Lung (tissue), 12 donors: ENCODE measurements around the gene ANXA3. TPM values are rescaled to one million over a fixed set of nuclear protein-coding genes. Genes with fewer than 3 reads are reported as not detected.

Experiments
- ATAC-seq: fragments of 200-7000 bp; cut with Tn5 transposase; one replicate; pipeline ENCODE4 v1.9.1; 2020; ENCODE audit warnings: moderate number of reproducible peaks; ENCODE audit not compliant: insufficient read depth, low FRiP score
- DNase-seq, 3 donors: peaks; one replicate each; pipeline ENCODE4 v3.0.0-alpha.2; 2013 to 2017
- H3K27ac ChIP-seq, 2 donors: one replicate each; pipeline ENCODE4 v1.5.1; 2013; ENCODE audit warnings: mild to moderate bottlenecking in 2 of 2, moderate library complexity in 2 of 2, control low read depth in 1 of 2, inconsistent platforms in 1 of 2, low read depth in 1 of 2, low read length in 1 of 2
- H3K27me3 ChIP-seq, 3 donors: one replicate each; pipeline ENCODE4 v1.5.1; 2013; ENCODE audit warnings: low read length in 2 of 3; ENCODE audit not compliant: control insufficient read depth in 3 of 3, insufficient read depth in 3 of 3
- H3K36me3 ChIP-seq, 4 donors: one replicate each; pipeline ENCODE4 v1.5.1; 2013; ENCODE audit warnings: low read length in 4 of 4, mild to moderate bottlenecking in 1 of 4, moderate library complexity in 1 of 4; ENCODE audit not compliant: control insufficient read depth in 4 of 4, insufficient read depth in 4 of 4
- H3K4me1 ChIP-seq, 5 donors: one replicate each; pipeline ENCODE4 v1.5.1; 2013; ENCODE audit warnings: low read length in 5 of 5, mild to moderate bottlenecking in 2 of 5, moderate library complexity in 1 of 5; ENCODE audit not compliant: control insufficient read depth in 5 of 5, insufficient read depth in 5 of 5
- H3K4me3 ChIP-seq: one replicate; pipeline ENCODE4 v1.5.1; 2013; ENCODE audit warnings: mild to moderate bottlenecking, control low read depth, moderate library complexity
- H3K9ac ChIP-seq, 2 donors: one replicate each; pipeline ENCODE4 v1.5.1; 2013; ENCODE audit warnings: low read length in 2 of 2, control low read depth in 1 of 2; ENCODE audit not compliant: insufficient read depth in 1 of 2
- H3K9me3 ChIP-seq, 4 donors: one replicate each; pipeline ENCODE4 v1.5.1; 2013; ENCODE audit warnings: low read length in 3 of 4, mild to moderate bottlenecking in 1 of 4, moderate library complexity in 1 of 4; ENCODE audit not compliant: control insufficient read depth in 4 of 4, insufficient read depth in 3 of 4
- WGBS, 2 donors: extraction: QIAGEN DNeasy Blood & Tissue Kit; methylation state at CpG; one replicate each; pipeline ENCODE4 v1.1.7; 2013; 5-methylcytosine and 5-hydroxymethylcytosine counted together
- polyA plus RNA-seq, 2 donors: library from polyadenylated mRNA; stranded (reverse); fragments of 200-250 nt; gene quantifications; one replicate each; pipeline ENCODE4 v1.2.1, GENCODE V29; 2013
- total RNA-seq, 2 donors: library from RNA; depleted of rRNA in 1 of 2; stranded (reverse); fragments of >200 nt in 1 of 2; gene quantifications; one replicate each; pipeline ENCODE4 v1.2.1, GENCODE V29; 2014 to 2021
- TF ChIP-seq, protein P1 (sequence below): IDR thresholded peaks from 2 replicates; pipeline ENCODE4 v1.5.1; 2012; ENCODE audit warnings: mild to moderate bottlenecking; ENCODE audit errors: control extremely low read depth, extremely low read depth
- donor health status: control.
- donor health status: control.
- donor health status: Bipolar disorder and iron deficiency.
- donor health status: healthy.
- donor health status: DM: yes; HTN: yes; CAD: no.

Gene ANXA3
- total and polyA plus RNA-seq, 4 donors: 84.1 to 244 (median 156) TPM

DNA sequence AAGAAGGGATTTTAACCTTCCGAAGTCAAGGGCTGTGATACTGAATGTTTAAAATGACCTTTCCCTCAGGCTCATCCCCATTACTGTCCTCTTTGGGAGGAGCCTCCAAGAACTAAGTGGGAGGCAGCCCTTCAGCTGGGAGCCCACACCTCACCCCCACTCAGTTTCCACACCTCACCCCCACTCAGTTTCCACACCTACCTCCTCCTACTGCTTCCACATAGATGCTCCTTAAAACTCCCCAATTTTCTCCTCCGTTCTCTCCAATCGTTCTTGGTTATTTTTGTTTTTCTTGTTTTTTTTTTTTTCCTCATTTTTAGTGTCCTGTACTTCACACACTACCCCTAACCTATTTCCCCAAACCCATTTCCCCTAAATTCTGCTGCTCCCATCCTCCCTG is 31.6 kb upstream of the ANXA3 start:
- Histone ChIP-seq H3K9ac (no peak overlapping the region), H3K4me3 (no peak overlapping the region), H3K27ac (no peak overlapping the region), H3K27me3 (no peaks in the 10 kb centered on the region), H3K4me1 (peaks cover 0 to 6% (median 2%) of the 10 kb centered on the region in 5 donors), H3K36me3 (peaks cover 0 to 13% (median 0%) of the 10 kb centered on the region in 4 donors), H3K9me3 (no peaks in the 10 kb centered on the region)
- DNase-seq (no peak), ATAC-seq (no peak)
- TF ChIP-seq, protein P1, sequence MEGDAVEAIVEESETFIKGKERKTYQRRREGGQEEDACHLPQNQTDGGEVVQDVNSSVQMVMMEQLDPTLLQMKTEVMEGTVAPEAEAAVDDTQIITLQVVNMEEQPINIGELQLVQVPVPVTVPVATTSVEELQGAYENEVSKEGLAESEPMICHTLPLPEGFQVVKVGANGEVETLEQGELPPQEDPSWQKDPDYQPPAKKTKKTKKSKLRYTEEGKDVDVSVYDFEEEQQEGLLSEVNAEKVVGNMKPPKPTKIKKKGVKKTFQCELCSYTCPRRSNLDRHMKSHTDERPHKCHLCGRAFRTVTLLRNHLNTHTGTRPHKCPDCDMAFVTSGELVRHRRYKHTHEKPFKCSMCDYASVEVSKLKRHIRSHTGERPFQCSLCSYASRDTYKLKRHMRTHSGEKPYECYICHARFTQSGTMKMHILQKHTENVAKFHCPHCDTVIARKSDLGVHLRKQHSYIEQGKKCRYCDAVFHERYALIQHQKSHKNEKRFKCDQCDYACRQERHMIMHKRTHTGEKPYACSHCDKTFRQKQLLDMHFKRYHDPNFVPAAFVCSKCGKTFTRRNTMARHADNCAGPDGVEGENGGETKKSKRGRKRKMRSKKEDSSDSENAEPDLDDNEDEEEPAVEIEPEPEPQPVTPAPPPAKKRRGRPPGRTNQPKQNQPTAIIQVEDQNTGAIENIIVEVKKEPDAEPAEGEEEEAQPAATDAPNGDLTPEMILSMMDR: no peak
- WGBS, 2 donors: 68 to 88% methylated on average over 3 of the region's 3 CpGs

DNA sequence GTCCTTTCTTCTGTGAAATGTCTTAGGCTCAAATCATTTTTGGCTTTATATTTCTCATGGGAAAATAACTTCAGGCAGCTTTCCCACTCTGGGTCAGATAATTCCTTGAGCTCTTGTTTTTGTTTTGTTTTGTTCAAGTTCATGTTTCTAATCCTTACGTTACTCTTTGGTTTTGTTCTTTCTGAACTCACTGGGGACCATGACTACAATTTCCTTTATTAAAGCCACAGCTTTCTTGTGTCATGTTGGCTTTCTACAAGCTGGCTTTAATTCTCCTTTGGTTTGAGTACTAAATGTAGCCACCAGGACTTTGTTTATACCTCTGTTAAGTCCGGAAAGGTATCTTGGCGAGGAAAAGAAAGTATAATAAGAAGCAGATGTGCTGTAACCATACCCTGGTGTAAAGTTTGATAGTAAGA is 30.8 kb upstream of the ANXA3 start:
- WGBS, 2 donors: 65 to 67% methylated on average over 3 of the region's 3 CpGs
- Histone ChIP-seq H3K4me1 (peaks cover 0 to 6% (median 2%) of the 10 kb centered on the region in 5 donors), H3K27ac (no peak overlapping the region), H3K27me3 (no peaks in the 10 kb centered on the region), H3K9me3 (no peaks in the 10 kb centered on the region), H3K4me3 (no peak overlapping the region), H3K9ac (no peak overlapping the region), H3K36me3 (peaks cover 0 to 14% (median 0%) of the 10 kb centered on the region in 4 donors)
- no peak for DNase-seq
- ATAC-seq: no peak
- TF ChIP-seq, protein P1: no peak

DNA sequence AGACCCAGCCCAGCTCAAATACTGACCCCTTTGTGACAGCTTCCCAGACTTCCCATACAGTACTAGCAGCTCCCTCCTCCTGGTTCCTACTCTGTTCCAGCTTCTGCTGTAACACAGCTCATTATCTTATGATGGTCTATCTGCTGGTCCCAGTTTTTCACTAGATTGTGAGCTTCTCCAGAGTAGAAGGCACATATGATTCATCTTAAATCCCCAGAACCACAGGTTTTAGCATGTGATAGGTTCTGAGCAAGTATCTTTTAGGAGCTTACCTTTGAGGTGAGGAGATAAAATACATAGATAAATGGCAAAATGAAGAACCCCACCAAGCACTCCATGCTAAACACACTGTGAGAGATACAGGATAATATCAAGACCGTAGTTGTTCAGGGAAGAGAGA is 27.6 kb upstream of the ANXA3 start:
- DNase-seq (no peak), ATAC-seq (no peak)
- no peak overlapping the region for H3K9ac ChIP-seq
- no peak overlapping the region for H3K4me3 ChIP-seq
- TF ChIP-seq, protein P1: no peak
- H3K27ac ChIP-seq: no peak overlapping the region
- H3K4me1 ChIP-seq: peaks cover 0 to 4% (median under 1%) of the 10 kb centered on the region in 5 donors
- no peaks in the 10 kb centered on the region for H3K27me3 ChIP-seq
- H3K36me3 ChIP-seq: peaks cover 0 to 17% (median 0%) of the 10 kb centered on the region in 4 donors
- 90 to 100% methylated on average over 1 of the region's 1 CpG for WGBS, 2 donors
- no peaks in the 10 kb centered on the region for H3K9me3 ChIP-seq

DNA sequence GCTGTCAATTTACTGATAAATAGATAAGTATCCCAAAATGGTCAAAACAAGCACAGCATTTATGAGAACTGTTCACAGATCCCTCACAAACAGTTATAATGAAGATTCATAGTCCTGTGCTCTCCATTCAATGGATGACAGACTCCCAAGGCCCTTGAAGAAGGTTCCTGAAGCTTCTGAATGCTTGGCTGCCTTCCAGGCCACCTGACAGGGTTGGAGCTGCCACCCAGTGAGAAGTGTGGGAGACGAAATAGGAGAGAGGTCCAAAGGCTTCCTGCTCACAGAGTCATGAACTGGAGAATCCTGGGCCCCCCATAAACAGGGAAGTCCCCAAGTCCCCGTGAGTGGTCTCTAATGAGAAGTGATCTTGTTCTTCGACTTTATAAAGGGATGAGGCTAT is 26.0 kb upstream of the ANXA3 start:
- H3K4me3 ChIP-seq: no peak overlapping the region
- H3K9ac ChIP-seq: no peak overlapping the region
- no peak for DNase-seq
- H3K27ac ChIP-seq: no peak overlapping the region
- no peaks in the 10 kb centered on the region for H3K27me3 ChIP-seq
- H3K9me3 ChIP-seq: no peaks in the 10 kb centered on the region
- peaks cover 0 to 17% (median 0%) of the 10 kb centered on the region in 4 donors for H3K36me3 ChIP-seq
- ATAC-seq: no peak
- TF ChIP-seq, protein P1: no peak
- no peaks in the 10 kb centered on the region for H3K4me1 ChIP-seq
- WGBS, 2 donors: 63 to 77% methylated on average over 3 of the region's 3 CpGs
